HL-60/S4 treated with retinoic acid at 250 ng/mL for 4 days and 3 days (cell line): ENCODE data around the gene RPN1.

ENCODE experiments used
- in situ Hi-C: fragments of 300-500 bp; cut with MboI; formaldehyde crosslinking; loops from 2 replicates; pipeline ENCODE4 v1.7.0; 2022; ENCODE audit warnings: low sequenced_read_pairs

The RPN1 gene

DNA sequence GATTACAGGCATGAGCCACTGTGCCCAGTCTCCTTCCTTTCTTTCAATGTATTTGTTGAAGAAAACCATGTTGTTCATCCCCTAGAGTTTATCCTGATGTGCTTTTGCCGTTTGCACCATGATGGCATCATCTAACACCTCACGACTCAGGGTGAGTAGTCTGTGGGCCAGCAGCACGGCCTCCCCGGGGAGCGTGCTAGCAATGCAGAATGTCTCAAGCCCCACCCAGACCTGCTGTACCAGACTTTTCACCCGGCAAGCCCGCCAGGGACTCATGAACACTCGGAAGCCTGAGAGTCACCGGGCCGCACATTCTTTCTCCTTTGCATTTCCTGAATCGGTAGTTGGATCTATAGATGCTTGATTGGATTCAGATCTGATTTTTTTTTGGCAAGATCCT lies 64.6 kb downstream of the RPN1 start:
- in situ Hi-C loops = no loop called here

DNA sequence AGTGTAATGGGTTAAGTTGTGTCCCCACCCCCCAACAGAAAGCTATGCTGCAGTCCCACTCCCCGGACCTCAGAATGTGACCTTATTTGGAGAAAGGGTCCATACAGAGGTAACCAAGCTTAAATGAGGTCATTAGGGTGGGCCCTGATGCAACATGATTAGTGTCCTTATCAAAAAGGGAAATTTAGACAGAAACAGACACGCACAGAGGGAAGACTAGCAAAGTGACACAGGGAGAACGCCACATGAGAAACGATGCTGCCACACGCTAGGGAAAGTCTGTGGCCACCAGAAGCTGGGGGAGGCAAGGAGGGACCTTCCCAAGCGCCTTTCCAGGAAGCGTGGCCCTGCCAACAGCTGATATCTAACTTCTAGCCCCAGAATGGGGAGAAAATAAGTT lies 65.4 kb downstream of the RPN1 start:
- in situ Hi-C loops = no loop called here

DNA sequence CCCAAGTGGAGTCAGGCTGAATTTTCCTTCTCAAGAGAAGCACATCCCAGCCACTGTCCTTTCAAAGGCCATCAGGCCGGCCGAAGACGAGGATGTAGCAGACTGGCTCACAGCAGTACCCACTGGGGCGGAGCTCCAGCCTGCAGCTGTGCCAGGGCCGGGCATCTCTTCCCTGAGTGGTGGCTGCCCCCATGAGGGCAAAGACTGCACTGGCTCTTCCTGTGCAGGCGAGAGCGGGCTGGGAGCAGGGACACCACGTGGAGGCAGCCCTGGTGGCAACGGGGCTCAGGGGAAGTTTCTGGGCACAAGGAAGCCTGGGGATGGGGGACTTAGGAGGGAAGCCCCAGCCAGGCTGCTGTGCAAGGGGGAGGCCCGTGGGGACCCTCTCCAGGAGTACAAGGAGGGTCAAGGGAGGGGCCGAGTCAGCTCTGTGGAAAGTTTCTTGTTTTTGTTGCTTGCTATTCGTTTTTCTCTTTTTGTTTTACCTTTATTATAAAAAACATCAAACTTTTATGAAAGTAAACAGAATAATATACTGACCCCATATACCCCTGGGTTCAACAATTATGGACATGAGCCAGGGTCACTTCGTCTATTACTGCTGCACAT lies 66.1 kb downstream of the RPN1 start:
- in situ Hi-C loops = no loop called here

DNA sequence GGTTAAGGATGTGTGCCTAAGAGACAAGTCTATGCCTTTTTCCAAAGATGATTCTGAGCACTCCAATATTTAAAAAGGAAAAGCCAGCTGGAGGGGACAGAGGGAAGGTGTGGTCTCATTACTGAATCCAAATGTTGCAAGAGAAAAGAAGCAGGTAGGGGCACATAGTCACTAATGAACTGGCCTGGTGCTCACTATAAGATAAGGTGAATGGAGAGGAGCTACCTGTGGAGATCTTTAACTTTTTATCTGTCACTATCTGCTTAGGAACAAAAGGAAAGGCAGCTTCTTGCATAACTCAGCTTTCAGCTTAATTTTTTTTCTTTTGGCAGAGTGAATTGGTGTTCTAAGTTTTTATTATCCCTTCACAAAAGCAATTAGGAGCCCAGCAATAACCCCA lies 69.1 kb downstream of the RPN1 start:
- in situ Hi-C loops = no loop called here

DNA sequence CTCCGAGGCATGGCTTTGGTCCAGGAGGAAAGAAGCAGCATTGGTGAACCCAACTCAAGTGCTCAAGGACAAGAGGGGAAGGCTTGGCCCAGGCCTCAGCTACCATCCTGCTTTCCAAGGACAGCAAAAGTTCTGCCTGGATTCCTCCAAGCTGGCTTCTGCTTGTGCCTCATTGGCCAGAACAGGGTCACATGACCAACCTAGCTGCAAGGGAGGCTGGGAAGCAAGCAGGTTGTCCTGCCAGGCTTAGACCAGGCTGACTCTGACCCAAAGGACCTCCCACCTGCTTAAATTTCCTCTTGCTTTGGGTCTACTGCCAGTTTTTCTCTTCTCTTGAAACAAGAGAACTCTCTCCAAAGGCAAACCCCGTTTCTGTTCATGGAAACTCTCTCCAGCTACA lies 70.7 kb downstream of the RPN1 start:
- in situ Hi-C loops = no loop called here

DNA sequence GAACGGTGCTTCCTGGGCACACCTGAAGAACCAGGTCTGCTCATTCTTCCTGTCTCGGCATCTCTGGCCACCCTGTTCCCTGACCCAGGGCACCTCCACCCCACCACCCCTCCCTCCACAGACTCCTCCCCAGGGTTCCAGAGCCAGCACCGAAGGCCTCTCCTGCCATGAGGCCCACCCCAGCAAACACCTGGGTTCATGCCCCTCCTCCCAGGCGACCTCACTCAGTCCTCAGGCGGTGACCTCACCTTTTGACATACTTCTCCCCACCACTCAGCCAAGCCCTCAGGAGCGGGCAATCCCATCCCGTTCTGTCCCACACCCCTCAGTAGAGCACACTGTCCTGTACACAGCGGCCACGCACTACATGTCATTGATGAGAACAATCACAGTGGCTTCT lies 72.3 kb downstream of the RPN1 start:
- in situ Hi-C loops = no loop called here

DNA sequence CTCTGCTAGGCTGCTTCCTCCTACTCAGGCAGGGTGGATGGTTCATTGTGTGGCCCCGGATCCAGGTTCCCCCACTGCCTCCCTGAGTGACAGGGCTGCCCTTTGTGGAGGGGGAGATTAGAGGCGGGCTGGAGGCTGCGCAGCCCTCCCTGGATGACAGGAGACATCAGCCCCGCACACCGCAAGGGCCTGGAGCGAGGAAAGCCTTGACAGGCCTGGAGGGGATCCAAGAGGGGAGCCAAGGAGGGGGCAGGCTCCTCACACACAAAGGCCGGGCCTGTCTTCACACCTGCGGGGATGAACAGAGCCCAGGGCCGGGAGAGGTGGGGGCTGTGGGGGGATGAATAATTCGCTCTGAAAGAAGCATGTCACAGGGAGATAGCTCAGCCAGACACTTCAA lies 72.9 kb downstream of the RPN1 start:
- in situ Hi-C loops = no loop called here

DNA sequence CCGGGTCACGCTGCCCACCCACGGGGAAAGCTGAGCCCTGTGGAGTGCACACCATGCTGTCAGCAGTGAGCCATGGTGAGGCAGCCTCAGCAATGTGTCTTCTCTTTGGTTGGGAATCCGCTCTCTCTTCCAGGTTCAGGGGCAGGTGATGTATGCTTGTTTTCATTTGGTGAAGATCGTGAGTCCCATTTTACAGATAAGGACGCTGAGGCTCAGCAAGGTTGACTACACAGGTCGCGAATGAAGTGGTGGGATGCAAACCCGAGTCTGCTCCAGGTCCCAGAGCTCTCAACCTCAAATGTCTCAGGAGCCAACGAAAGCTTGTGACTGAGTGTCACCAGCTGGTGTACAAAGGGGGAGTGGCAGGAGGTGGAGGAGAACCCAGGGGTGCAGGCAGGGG lies 74.3 kb downstream of the RPN1 start:
- in situ Hi-C loops = no loop called here

DNA sequence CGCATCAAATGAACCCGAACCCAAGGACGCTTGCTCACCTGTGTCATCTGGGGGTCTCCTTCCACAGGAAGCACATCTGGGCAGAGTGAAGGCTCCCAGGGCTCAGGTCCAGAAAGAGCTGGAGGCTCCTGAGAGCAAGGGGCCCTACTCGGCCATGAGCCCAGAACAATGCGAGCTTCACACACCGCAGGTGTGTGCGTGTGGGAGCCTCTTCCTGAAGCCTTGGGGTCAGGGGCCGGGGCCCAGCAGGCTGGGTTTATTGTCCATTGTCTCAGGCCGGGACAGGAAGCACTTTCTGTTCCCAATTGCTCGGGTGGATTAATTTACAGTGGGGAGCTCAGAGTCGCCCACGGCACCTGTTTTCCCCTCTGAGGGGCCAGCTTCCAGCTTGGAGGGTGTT lies 74.8 kb downstream of the RPN1 start:
- in situ Hi-C loops = no loop called here

DNA sequence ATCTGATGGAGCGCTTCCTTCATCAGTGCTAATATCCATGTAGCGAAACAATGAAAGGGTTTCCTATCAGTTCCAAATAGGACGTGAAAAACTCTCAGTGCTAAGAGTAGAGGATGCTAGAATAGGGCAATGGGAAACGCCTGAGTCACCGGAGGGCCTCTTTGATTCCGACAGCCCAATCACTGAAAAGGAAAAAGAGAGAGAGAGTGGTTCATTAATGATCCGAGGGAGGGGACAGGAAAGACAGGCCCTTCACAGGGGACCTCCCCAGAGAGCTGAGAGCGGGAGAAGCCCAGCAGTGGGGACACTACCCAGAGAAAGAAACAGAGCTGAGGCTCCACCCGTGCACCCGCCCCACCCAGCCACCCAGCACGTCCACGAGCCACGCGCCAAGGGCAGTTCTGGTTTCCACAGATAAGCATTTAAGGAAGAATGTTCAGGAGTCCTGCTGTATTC lies 76.9 kb downstream of the RPN1 start:
- in situ Hi-C loops = no loop called here

DNA sequence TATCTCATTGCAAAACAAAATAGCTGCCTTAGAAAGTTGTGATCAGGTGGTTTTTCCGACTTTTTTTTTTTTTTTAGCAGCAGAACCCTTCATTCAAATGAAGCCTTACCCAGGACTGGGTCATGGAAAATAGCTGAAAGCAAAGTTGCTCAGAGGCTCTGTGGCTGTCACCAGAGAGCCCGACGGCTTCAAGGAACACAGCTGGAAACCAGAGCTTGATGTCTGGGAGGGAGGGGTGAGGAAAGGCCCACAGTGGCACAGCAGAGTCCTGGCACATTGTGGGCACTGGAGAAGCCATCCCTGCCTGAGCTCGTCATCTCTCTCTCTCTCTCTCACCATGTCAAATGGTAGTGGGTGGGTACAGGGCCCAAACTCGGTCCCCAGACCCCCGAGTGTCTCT lies 77.5 kb downstream of the RPN1 start:
- in situ Hi-C loops = no loop called here

DNA sequence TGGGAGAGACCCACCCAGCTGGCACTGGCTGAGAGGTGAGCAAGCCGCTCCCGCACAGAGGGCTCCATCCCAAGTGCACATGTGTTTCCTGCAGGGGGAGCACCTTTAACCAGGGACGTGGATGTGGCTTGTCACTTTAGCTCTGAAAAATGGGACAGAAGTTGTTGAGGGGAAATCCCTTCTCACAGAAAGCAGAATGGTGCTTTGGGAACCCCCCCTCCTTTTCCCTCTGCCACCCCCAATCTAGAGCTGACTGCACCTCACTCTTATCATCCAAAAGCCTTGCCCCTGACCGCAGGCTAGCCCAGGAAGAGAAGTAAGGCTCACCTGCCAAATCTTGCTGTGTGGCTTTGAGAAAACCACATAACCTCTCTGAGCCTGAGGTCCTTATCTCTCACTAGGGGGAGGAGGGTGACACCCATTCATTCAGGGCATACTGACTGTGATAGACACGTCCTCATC lies 77.9 kb downstream of the RPN1 start:
- in situ Hi-C loops = no loop called here

DNA sequence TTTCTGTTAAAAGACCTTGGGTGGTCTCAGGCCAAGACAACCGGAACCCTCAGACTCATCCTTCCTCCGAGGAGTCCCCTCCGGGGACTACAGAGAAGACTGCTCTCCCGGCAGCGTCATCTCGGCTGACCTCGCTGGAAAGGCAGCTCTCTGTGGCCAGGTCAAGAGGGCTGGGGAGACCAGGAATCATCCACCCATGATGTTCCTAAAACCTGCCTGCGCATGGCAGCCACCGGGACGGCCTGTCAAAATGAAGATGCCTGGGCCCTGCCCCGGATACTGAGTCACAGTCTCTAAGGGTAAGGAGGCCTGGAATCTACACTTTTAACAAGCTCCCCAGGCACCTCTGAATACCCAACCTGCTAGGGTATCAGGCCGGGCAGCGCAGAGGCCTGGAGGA lies 78.6 kb downstream of the RPN1 start:
- in situ Hi-C loops = no loop called here
